Chondrocyte (in vitro differentiated cells): ENCODE data around the gene RXRA. TPM values are rescaled to one million over a fixed set of nuclear protein-coding genes. Genes with fewer than 3 reads are reported as not detected.

Source experiments
- DNase-seq: peaks from one replicate; pipeline ENCODE4 v3.0.0; 2021; ENCODE audit warnings: mixed read lengths, low spot score
- H3K27ac Mint-ChIP-seq: one replicate; pipeline ENCODE4 v1.8.0; 2021; ENCODE audit warnings: mild to moderate bottlenecking, moderate library complexity, mixed read lengths; ENCODE audit not compliant: unreplicated experiment
- H3K27me3 Mint-ChIP-seq: 2 replicates; pipeline ENCODE4 v1.8.0; 2021; ENCODE audit warnings: low read depth, mixed read lengths
- H3K36me3 Mint-ChIP-seq: 2 replicates; pipeline ENCODE4 v1.8.0; 2021; ENCODE audit warnings: low read depth, mixed read lengths
- H3K4me1 Mint-ChIP-seq: 2 replicates; pipeline ENCODE4 v1.8.0; 2021; ENCODE audit warnings: low read depth, mild to moderate bottlenecking, mixed read lengths
- H3K4me3 Mint-ChIP-seq: one replicate; pipeline ENCODE4 v1.8.0; 2021; ENCODE audit warnings: mild to moderate bottlenecking, moderate library complexity, mixed read lengths; ENCODE audit not compliant: unreplicated experiment
- H3K9me3 Mint-ChIP-seq: 2 replicates; pipeline ENCODE4 v1.8.0; 2021; ENCODE audit warnings: low read depth, mixed read lengths
- total RNA-seq: library from RNA; stranded (reverse); gene quantifications from 3 replicates; pipeline ENCODE4 v1.2.1, GENCODE V29; 2021
- TF ChIP-seq, protein P1 (sequence below): fragments of 200-600 bp; sonication (generic); IDR thresholded peaks from 2 replicates; pipeline ENCODE4 v1.5.0; 2021; ENCODE audit warnings: antibody characterized with exemption, mild to moderate bottlenecking, moderate library complexity

RXRA gene
- total RNA-seq, 1 donor from 2014 or later, result 27.3 TPM

DNA sequence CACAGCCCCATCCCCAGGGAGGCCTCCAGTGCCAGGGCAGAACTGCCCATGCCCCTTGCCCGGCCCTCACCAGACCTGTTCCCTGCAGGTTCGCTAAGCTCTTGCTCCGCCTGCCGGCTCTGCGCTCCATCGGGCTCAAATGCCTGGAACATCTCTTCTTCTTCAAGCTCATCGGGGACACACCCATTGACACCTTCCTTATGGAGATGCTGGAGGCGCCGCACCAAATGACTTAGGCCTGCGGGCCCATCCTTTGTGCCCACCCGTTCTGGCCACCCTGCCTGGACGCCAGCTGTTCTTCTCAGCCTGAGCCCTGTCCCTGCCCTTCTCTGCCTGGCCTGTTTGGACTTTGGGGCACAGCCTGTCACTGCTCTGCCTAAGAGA lies 110.1 kb downstream of the RXRA start:
- H3K27ac Mint-ChIP-seq, result peak overlapping the region; percentile 90
- H3K27me3 Mint-ChIP-seq, result no peaks in the 10 kb centered on the region
- H3K4me1 Mint-ChIP-seq, result peaks cover 45% of the 10 kb centered on the region
- no peak for DNase-seq
- TF ChIP-seq, protein P1, sequence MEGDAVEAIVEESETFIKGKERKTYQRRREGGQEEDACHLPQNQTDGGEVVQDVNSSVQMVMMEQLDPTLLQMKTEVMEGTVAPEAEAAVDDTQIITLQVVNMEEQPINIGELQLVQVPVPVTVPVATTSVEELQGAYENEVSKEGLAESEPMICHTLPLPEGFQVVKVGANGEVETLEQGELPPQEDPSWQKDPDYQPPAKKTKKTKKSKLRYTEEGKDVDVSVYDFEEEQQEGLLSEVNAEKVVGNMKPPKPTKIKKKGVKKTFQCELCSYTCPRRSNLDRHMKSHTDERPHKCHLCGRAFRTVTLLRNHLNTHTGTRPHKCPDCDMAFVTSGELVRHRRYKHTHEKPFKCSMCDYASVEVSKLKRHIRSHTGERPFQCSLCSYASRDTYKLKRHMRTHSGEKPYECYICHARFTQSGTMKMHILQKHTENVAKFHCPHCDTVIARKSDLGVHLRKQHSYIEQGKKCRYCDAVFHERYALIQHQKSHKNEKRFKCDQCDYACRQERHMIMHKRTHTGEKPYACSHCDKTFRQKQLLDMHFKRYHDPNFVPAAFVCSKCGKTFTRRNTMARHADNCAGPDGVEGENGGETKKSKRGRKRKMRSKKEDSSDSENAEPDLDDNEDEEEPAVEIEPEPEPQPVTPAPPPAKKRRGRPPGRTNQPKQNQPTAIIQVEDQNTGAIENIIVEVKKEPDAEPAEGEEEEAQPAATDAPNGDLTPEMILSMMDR, result no peak
- peaks cover 9% of the 10 kb centered on the region for H3K36me3 Mint-ChIP-seq
- H3K4me3 Mint-ChIP-seq, result no peak overlapping the region
- H3K9me3 Mint-ChIP-seq, result no peaks in the 10 kb centered on the region

DNA sequence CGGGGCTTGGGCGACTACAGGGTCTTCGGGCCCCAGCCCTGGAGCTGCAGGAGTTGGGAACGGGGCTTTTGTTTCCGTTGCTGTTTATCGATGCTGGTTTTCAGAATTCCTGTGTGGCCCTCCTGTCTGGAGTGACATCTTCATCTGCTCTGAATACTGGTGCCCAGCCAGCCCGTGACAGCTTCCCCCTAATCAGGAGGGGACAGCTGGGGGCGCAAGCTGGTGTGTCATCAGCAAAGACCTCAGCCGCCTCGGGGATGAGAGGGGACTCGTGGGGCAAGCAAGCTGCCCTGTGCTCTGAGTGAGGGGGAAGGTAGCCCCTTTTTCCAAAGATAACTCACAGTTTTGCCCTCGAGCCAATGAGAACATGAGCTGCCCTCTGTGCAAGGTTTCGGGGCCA lies 110.7 kb downstream of the RXRA start:
- TF ChIP-seq, protein P1, result no peak
- H3K27me3 Mint-ChIP-seq, result no peaks in the 10 kb centered on the region
- peaks cover 9% of the 10 kb centered on the region for H3K36me3 Mint-ChIP-seq
- H3K27ac Mint-ChIP-seq, result no peak overlapping the region
- no peak for DNase-seq
- peaks cover 48% of the 10 kb centered on the region for H3K4me1 Mint-ChIP-seq
- H3K4me3 Mint-ChIP-seq, result no peak overlapping the region
- H3K9me3 Mint-ChIP-seq, result no peaks in the 10 kb centered on the region

DNA sequence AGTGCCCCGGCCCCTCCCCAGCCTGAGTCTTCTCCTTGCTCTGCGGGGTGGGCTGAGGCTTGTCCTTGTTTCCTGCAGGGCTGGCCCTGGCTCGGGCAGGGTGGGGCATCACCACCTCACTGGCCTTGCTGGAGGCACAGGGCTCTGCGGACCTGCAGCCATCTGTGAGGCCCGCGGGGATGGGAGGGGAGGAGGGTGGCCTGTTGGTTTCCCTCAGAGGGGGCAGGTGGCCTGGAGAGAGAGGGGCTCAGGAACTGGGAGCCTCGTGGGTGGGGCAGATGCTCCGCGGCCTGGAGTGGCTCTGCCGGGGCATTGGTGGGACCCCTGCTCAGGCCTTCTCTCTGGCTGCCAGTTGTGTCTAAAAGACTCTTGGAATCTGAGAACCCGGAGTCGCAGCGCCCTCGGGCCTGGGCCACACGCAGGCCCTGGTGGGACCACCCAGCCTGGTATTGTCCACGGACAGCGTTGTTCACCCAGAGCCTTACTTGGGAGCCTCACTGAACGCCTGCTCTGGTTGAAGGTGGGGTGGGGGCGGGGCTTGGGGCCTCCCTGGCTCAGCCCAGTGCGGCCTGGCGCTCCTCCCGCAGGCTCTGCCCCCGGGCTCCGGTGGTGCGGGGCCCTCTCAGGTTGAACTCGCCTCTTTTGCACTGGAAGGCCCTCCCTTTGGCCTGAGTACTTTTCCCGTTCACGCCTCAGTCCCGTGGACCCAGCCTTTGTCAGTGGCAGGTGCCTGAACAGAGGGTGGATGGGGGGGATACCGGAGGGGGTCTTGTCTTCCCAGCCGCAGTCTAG lies 111.3 kb downstream of the RXRA start:
- Mint-ChIP-seq H3K4me1 (peaks cover 53% of the 10 kb centered on the region), H3K9me3 (no peaks in the 10 kb centered on the region), H3K27ac (no peak overlapping the region), H3K27me3 (no peaks in the 10 kb centered on the region), H3K36me3 (peaks cover 9% of the 10 kb centered on the region), H3K4me3 (no peak overlapping the region)
- TF ChIP-seq, protein P1, result no peak
- DNase-seq, result no peak

DNA sequence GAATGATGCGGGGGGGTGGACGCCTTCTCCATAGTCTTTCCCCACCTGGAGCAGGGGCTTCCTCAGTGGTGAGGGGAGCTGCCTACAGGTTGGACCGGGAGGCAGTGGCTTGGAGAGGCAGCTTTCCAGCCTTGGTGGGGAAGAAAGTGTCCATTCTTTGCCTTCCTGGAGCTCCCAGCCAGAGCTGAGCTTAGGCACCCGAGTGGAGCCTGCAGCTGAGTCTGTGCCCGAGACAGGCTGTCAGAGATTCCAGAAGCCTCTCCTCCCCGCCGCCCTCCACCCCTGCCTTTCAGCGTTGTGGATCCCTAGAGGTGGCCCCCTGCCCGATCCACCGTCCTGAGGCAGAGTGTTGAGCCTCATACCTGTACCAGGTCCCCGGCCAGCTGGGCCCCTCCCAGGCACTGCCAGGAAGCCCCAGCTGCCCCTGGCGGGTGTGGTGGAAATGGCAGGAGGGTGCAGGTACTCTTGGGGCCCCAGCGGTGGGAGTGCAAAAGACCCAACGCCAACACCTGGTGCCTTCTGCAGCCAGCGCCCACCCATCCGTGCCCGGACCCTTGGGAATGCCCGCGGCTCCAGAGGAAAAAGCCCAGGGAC lies 112.0 kb downstream of the RXRA start:
- TF ChIP-seq, protein P1, result no peak
- no peak overlapping the region for H3K4me3 Mint-ChIP-seq
- H3K27ac Mint-ChIP-seq, result no peak overlapping the region
- H3K4me1 Mint-ChIP-seq, result peaks cover 51% of the 10 kb centered on the region
- H3K36me3 Mint-ChIP-seq, result peaks cover 7% of the 10 kb centered on the region
- H3K27me3 Mint-ChIP-seq, result no peaks in the 10 kb centered on the region
- no peak for DNase-seq
- H3K9me3 Mint-ChIP-seq, result no peaks in the 10 kb centered on the region

DNA sequence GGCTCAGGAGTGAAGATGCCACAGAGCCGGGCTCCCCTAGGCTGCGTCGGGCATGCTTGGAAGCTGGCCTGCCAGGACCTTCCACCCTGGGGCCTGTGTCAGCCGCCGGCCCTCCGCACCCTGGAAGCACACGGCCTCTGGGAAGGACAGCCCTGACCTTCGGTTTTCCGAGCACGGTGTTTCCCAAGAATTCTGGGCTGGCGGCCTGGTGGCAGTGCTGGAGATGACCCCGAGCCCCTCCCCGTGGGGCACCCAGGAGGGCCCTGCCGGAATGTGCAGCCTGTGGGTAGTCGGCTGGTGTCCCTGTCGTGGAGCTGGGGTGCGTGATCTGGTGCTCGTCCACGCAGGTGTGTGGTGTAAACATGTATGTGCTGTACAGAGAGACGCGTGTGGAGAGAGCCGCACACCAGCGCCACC lies 113.1 kb downstream of the RXRA start:
- H3K4me1 Mint-ChIP-seq, result peaks cover 49% of the 10 kb centered on the region
- no peak overlapping the region for H3K4me3 Mint-ChIP-seq
- TF ChIP-seq, protein P1, result no peak
- H3K9me3 Mint-ChIP-seq, result no peaks in the 10 kb centered on the region
- no peaks in the 10 kb centered on the region for H3K27me3 Mint-ChIP-seq
- H3K27ac Mint-ChIP-seq, result no peak overlapping the region
- no peak for DNase-seq
- peaks cover 7% of the 10 kb centered on the region for H3K36me3 Mint-ChIP-seq
